HEK293 (cell line): Measurements from ENCODE around the gene APOB.
"Not testable (repeated sequence)": the region's sequence is repeated elsewhere in the genome, so short reads cannot be mapped to it uniquely, and the experiment has no call there.

Source experiments
- CTCF ChIA-PET: fragments of 350-600 bp; formaldehyde crosslinking; extraction: SDS; loops from one replicate; lab custom pipeline; 2021; ENCODE audit warnings: antibody characterized with exemption; lab: Yijun Ruan, JAX
- POLR2A ChIA-PET: fragments of 300-600 bp; formaldehyde crosslinking; extraction: SDS; loops from one replicate; lab custom pipeline; 2020; ENCODE audit warnings: antibody characterized with exemption, inconsistent platforms; lab: Yijun Ruan, JAX
- H3K27ac ChIP-seq: fragments of 200-500 bp; sonication (Bioruptor generic); 2 replicates; pipeline ENCODE4 v1.5.1; 2014; ENCODE audit warnings: low read depth, low read length, control low read depth, inconsistent platforms; ENCODE audit errors: extremely low read depth
- H3K36me3 ChIP-seq, 2 experiments: fragments of 200-500 bp in 1 of 2; sonication (Bioruptor generic) in 1 of 2; 1 replicate in 1 of 2; 2 replicates in 1 of 2; pipeline ENCODE4 v1.5.1; 2014 to 2017; ENCODE audit warnings: inconsistent platforms in 2 of 2, low read length in 2 of 2; ENCODE audit not compliant: control insufficient read depth in 2 of 2, insufficient read depth in 1 of 2
- H3K4me1 ChIP-seq: fragments of 200-500 bp; sonication (Bioruptor generic); 2 replicates; pipeline ENCODE4 v1.5.1; 2014; ENCODE audit warnings: mild to moderate bottlenecking, low read length, inconsistent platforms; ENCODE audit not compliant: control insufficient read depth, insufficient read depth
- H3K4me3 ChIP-seq: 2 replicates; pipeline ENCODE4 v1.5.1; 2011; ENCODE audit warnings: low read depth, mild to moderate bottlenecking, control low read depth, low read length, moderate library complexity
- H3K9me3 ChIP-seq: fragments of 200-500 bp; sonication (Bioruptor generic); 2 replicates; pipeline ENCODE4 v1.5.1; 2014; ENCODE audit warnings: low read depth, low read length, inconsistent platforms; ENCODE audit not compliant: control insufficient read depth, insufficient read depth
- GFI1B ChIP-seq: fragments of 450-650 bp; formaldehyde crosslinking; IDR thresholded peaks from 2 replicates; pipeline ENCODE4 v1.5.1; 2016; ENCODE audit warnings: missing biosample characterization, missing genetic modification characterization
- HOXC10 ChIP-seq: sonication (generic); formaldehyde crosslinking; IDR thresholded peaks from 2 replicates; pipeline ENCODE4 v1.8.1; 2023; ENCODE audit warnings: mild to moderate bottlenecking, missing genetic modification reagents
- YY1 ChIP-seq: fragments of 450-650 bp; formaldehyde crosslinking; IDR thresholded peaks from 2 replicates; pipeline ENCODE4 v1.5.1; 2018; ENCODE audit warnings: missing biosample characterization, missing genetic modification characterization
- ZNF174 ChIP-seq: fragments of 450-650 bp; formaldehyde crosslinking; IDR thresholded peaks from 2 replicates; pipeline ENCODE4 v1.5.0; 2017; ENCODE audit warnings: missing biosample characterization, mild to moderate bottlenecking, missing genetic modification characterization
- ZNF19 ChIP-seq: fragments of 450-650 bp; formaldehyde crosslinking; IDR thresholded peaks from 2 replicates; pipeline ENCODE4; 2016; ENCODE audit warnings: missing biosample characterization, missing genetic modification characterization, low read depth
- ZNF214 ChIP-seq: fragments of 450-650 bp; formaldehyde crosslinking; IDR thresholded peaks from 2 replicates; pipeline ENCODE4 v1.5.1; 2017; ENCODE audit warnings: missing biosample characterization, mild to moderate bottlenecking, missing genetic modification characterization, borderline replicate concordance
- ZNF341 ChIP-seq: fragments of 450-650 bp; formaldehyde crosslinking; IDR thresholded peaks from 2 replicates; pipeline ENCODE4; 2016; ENCODE audit warnings: low read depth, missing biosample characterization, missing genetic modification characterization
- ZNF366 ChIP-seq: fragments of 450-650 bp; formaldehyde crosslinking; conservative IDR thresholded peaks from 2 replicates; pipeline ENCODE4 v1.5.1; 2016; ENCODE audit warnings: missing biosample characterization, missing genetic modification characterization
- ZNF391 ChIP-seq: fragments of 450-650 bp; formaldehyde crosslinking; IDR thresholded peaks from 2 replicates; pipeline ENCODE4 v1.5.1; 2016; ENCODE audit warnings: low read depth, missing biosample characterization, missing genetic modification characterization, borderline replicate concordance
- ZNF48 ChIP-seq: fragments of 450-650 bp; formaldehyde crosslinking; IDR thresholded peaks from 2 replicates; pipeline ENCODE4 v1.5.1; 2016; ENCODE audit warnings: missing biosample characterization, missing genetic modification characterization
- ZNF521 ChIP-seq: fragments of 450-650 bp; formaldehyde crosslinking; IDR thresholded peaks from 2 replicates; pipeline ENCODE4 v1.5.1; 2017; ENCODE audit warnings: missing biosample characterization, mild to moderate bottlenecking, missing genetic modification characterization
- ZNF658 ChIP-seq: fragments of 450-650 bp; formaldehyde crosslinking; IDR thresholded peaks from 2 replicates; pipeline ENCODE4; 2016; ENCODE audit warnings: missing biosample characterization, missing genetic modification characterization
- ZNF660 ChIP-seq: fragments of 450-650 bp; IDR thresholded peaks from 2 replicates; pipeline ENCODE4 v1.5.1; 2018; ENCODE audit warnings: missing biosample characterization, mild to moderate bottlenecking, missing genetic modification characterization
- TF ChIP-seq, protein P1 (sequence below): fragments of 450-650 bp; formaldehyde crosslinking; IDR thresholded peaks from 2 replicates; pipeline ENCODE4 v1.5.1; 2016; ENCODE audit warnings: missing biosample characterization, missing genetic modification characterization
- TF ChIP-seq, protein P2 (sequence below): fragments of 450-650 bp; formaldehyde crosslinking; IDR thresholded peaks from 2 replicates; pipeline ENCODE4 v1.5.1; 2016; ENCODE audit warnings: missing biosample characterization, missing genetic modification characterization, borderline replicate concordance
- TF ChIP-seq, protein P3 (sequence below): fragments of 450-650 bp; formaldehyde crosslinking; IDR thresholded peaks from 2 replicates; pipeline ENCODE4 v1.5.1; 2016; ENCODE audit warnings: missing biosample characterization, missing genetic modification characterization
- TF ChIP-seq, protein P4 (sequence below): fragments of 450-650 bp; formaldehyde crosslinking; IDR thresholded peaks from 2 replicates; pipeline ENCODE4 v1.5.1; 2016; ENCODE audit warnings: missing biosample characterization, missing genetic modification characterization
- TF ChIP-seq, protein P5 (sequence below): fragments of 450-650 bp; formaldehyde crosslinking; IDR thresholded peaks from 2 replicates; pipeline ENCODE4 v1.5.1; 2016; ENCODE audit warnings: missing biosample characterization, missing genetic modification characterization

The APOB gene

DNA sequence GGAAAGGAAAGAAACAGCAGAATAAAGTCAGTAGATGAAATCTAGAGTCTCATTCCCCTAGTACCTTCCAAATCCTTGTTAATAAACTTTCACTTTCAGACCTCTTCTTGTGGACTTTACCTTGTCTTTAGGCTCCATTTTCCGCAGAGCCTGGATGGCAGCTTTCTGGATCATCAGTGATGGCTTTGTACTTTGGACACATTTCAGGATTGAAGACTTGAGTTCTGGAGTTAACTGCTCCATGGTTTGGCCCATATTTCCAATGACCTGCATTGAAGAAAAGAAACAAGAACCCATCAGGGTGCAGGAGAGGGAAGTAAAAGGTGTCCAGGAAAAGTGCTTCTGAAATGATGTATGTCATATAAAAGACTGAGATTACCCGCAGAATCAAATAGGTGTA lies 14.4 kb downstream of the APOB start:
- no peak overlapping the region for H3K27ac ChIP-seq
- no peak overlapping the region for H3K4me3 ChIP-seq
- TF ChIP-seq, protein P1, sequence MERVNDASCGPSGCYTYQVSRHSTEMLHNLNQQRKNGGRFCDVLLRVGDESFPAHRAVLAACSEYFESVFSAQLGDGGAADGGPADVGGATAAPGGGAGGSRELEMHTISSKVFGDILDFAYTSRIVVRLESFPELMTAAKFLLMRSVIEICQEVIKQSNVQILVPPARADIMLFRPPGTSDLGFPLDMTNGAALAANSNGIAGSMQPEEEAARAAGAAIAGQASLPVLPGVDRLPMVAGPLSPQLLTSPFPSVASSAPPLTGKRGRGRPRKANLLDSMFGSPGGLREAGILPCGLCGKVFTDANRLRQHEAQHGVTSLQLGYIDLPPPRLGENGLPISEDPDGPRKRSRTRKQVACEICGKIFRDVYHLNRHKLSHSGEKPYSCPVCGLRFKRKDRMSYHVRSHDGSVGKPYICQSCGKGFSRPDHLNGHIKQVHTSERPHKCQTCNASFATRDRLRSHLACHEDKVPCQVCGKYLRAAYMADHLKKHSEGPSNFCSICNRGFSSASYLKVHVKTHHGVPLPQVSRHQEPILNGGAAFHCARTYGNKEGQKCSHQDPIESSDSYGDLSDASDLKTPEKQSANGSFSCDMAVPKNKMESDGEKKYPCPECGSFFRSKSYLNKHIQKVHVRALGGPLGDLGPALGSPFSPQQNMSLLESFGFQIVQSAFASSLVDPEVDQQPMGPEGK (tag by site-specific recombination) = no peak
- TF ChIP-seq GFI1B (tag by site-specific recombination) (no peak), ZNF391 (tag by site-specific recombination) (no peak), ZNF658 (tag by site-specific recombination) (no peak), YY1 (tag by site-specific recombination) (no peak)
- TF ChIP-seq, protein P2, sequence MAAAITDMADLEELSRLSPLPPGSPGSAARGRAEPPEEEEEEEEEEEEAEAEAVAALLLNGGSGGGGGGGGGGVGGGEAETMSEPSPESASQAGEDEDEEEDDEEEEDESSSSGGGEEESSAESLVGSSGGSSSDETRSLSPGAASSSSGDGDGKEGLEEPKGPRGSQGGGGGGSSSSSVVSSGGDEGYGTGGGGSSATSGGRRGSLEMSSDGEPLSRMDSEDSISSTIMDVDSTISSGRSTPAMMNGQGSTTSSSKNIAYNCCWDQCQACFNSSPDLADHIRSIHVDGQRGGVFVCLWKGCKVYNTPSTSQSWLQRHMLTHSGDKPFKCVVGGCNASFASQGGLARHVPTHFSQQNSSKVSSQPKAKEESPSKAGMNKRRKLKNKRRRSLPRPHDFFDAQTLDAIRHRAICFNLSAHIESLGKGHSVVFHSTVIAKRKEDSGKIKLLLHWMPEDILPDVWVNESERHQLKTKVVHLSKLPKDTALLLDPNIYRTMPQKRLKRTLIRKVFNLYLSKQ (tag by site-specific recombination) = no peak
- no peaks in the 10 kb centered on the region for H3K36me3 ChIP-seq
- POLR2A ChIA-PET = no interaction called here
- no peaks in the 10 kb centered on the region for H3K4me1 ChIP-seq
- CTCF ChIA-PET = no interaction called here
- H3K9me3 ChIP-seq = no peaks in the 10 kb centered on the region

DNA sequence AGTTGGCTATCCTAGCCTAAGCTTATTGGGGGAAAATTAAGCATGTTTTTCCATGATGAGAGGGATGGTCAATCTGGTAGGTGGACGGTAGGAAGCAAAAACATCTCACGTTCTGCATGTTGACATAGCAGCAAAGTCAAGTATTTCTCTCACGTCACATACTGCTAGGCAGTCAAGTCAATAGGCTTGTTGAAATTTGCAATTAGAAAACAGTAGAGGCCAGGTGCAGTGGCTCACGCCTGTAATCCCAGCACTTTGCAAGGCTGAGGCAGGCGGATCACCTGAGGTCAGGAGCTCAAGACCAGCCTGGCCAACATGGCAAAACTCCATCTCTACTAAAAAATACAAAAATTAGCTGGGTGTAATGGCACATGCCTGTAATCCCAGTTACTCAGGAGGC lies 14.9 kb downstream of the APOB start:
- H3K27ac ChIP-seq, CTCF ChIA-PET, H3K4me3 ChIP-seq, POLR2A ChIA-PET, H3K9me3 ChIP-seq, H3K4me1 ChIP-seq, H3K36me3 ChIP-seq: not testable (repeated sequence)

DNA sequence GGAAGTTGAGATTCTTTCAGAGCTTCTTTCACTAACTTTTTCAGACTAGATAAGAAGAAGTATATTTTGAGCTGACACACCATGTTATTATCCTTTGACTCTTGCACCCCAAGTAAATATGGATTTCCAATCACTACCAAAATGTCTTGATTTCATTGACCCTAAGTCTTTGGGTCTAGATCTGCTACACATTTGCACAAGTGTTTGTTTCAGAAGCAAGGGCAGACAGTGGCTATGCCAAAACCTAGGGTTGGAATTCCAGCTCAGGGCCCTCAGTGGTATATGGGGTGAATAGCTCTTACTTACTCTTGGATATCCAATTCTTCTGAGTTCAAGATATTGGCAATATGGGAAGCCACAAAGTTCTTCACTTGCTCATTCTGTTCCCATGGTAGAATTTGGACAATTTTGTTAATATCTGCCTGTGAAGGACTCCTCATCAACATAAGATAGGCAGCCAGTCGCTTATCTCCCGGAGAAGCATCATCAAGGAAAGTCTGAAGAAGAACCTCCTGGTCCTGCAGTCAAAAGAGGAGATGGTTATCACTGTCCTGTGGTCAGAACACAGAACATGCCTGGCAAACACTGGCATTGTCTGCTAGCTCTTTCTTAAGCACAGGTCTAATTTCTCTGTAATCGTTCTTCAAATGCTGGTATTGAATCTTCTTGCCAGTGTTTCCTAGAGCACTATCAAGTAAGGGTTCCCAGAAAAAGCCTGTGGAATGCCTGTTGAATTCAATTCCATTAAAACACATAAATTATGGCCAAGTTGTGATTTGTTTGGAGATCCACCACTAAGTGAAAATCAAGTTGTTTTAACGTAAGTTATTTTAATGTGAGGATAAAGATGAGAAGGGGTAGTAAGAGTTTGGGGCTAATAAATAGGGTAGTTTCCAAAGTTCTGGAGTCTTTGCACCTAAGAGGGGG lies 15.6 kb downstream of the APOB start:
- CTCF ChIA-PET = interaction anchor here (1.7 to 2.3 kb wide), 2 partner anchors 20 to 367 kb away, joined by 4 to 10 read pairs; no protein-coding TSS in a partner anchor
- Histone ChIP-seq H3K9me3 (no peaks in the 10 kb centered on the region), H3K4me3 (no peak overlapping the region), H3K36me3 (no peaks in the 10 kb centered on the region), H3K27ac (no peak overlapping the region), H3K4me1 (no peaks in the 10 kb centered on the region)
- TF ChIP-seq ZNF19 (no peak), ZNF341 (tag by site-specific recombination) (no peak), ZNF214 (tag by site-specific recombination) (no peak), ZNF660 (tag by site-specific recombination) (no peak), HOXC10 (no peak), ZNF48 (tag by site-specific recombination) (no peak), ZNF174 (tag by site-specific recombination) (no peak), ZNF366 (tag by site-specific recombination) (no peak), ZNF521 (tag by site-specific recombination) (no peak)
- TF ChIP-seq, protein P3, sequence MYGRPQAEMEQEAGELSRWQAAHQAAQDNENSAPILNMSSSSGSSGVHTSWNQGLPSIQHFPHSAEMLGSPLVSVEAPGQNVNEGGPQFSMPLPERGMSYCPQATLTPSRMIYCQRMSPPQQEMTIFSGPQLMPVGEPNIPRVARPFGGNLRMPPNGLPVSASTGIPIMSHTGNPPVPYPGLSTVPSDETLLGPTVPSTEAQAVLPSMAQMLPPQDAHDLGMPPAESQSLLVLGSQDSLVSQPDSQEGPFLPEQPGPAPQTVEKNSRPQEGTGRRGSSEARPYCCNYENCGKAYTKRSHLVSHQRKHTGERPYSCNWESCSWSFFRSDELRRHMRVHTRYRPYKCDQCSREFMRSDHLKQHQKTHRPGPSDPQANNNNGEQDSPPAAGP (tag by site-specific recombination) = no peak
- TF ChIP-seq, protein P4, sequence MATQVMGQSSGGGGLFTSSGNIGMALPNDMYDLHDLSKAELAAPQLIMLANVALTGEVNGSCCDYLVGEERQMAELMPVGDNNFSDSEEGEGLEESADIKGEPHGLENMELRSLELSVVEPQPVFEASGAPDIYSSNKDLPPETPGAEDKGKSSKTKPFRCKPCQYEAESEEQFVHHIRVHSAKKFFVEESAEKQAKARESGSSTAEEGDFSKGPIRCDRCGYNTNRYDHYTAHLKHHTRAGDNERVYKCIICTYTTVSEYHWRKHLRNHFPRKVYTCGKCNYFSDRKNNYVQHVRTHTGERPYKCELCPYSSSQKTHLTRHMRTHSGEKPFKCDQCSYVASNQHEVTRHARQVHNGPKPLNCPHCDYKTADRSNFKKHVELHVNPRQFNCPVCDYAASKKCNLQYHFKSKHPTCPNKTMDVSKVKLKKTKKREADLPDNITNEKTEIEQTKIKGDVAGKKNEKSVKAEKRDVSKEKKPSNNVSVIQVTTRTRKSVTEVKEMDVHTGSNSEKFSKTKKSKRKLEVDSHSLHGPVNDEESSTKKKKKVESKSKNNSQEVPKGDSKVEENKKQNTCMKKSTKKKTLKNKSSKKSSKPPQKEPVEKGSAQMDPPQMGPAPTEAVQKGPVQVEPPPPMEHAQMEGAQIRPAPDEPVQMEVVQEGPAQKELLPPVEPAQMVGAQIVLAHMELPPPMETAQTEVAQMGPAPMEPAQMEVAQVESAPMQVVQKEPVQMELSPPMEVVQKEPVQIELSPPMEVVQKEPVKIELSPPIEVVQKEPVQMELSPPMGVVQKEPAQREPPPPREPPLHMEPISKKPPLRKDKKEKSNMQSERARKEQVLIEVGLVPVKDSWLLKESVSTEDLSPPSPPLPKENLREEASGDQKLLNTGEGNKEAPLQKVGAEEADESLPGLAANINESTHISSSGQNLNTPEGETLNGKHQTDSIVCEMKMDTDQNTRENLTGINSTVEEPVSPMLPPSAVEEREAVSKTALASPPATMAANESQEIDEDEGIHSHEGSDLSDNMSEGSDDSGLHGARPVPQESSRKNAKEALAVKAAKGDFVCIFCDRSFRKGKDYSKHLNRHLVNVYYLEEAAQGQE (tag by site-specific recombination) = no peak
- TF ChIP-seq, protein P5, sequence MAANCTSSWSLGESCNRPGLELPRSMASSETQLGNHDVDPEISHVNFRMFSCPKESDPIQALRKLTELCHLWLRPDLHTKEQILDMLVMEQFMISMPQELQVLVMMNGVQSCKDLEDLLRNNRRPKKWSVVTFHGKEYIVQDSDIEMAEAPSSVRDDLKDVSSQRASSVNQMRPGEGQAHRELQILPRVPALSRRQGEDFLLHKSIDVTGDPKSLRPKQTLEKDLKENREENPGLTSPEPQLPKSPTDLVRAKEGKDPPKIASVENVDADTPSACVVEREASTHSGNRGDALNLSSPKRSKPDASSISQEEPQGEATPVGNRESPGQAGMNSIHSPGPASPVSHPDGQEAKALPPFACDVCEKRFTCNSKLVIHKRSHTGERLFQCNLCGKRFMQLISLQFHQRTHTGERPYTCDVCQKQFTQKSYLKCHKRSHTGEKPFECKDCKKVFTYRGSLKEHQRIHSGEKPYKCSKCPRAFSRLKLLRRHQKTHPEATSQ (tag by site-specific recombination) = no peak
- POLR2A ChIA-PET = no interaction called here
